Brain microvascular endothelial cell (primary cell): ENCODE results near the gene ITGA2B.

Experiments
- DNase-seq: peaks from one replicate; pipeline ENCODE4 v3.0.0-alpha.2; 2020
- H3K27ac ChIP-seq: fragments of 250-450 bp; sonication (Bioruptor Pico); 2 replicates; pipeline ENCODE4 v1.5.1; 2020; ENCODE audit warnings: mild to moderate bottlenecking, moderate library complexity
- H3K27me3 ChIP-seq: fragments of 250-450 bp; sonication (Bioruptor Pico); replicated peaks from 2 replicates; pipeline ENCODE4 v1.5.1; 2020; ENCODE audit warnings: mild to moderate bottlenecking
- H3K36me3 ChIP-seq: fragments of 250-450 bp; sonication (Bioruptor Pico); replicated peaks from 2 replicates; pipeline ENCODE4 v1.5.1; 2020; ENCODE audit warnings: mild to moderate bottlenecking
- H3K4me3 ChIP-seq: 2 replicates; pipeline ENCODE4 v1.5.1; 2011; ENCODE audit warnings: low read depth, mild to moderate bottlenecking, control low read depth, low read length, moderate library complexity
- CTCF ChIP-seq: IDR thresholded peaks from 2 replicates; pipeline ENCODE4 v1.5.1; 2011; ENCODE audit warnings: low read depth, mild to moderate bottlenecking, moderate library complexity, low read length, control low read depth, inconsistent platforms; ENCODE audit errors: missing control alignments
- in situ Hi-C: cut with HindIII; loops from 2 replicates; pipeline ENCODE4 v1.10.0; 2017; ENCODE audit warnings: low sequenced_read_pairs, low pct_ligation_motif_present

The ITGA2B gene

GRCh38 chr17:44408786-44409185 is 19.3 kb upstream of the ITGA2B start:
- in situ Hi-C loops, result no loop called here
- H3K4me3 ChIP-seq, result no peak overlapping the region
- no peak for TF ChIP-seq CTCF
- H3K27me3 ChIP-seq, result no peaks in the 10 kb centered on the region
- DNase-seq, result no peak
- peaks cover 3% of the 10 kb centered on the region for H3K36me3 ChIP-seq
- no peak overlapping the region for H3K27ac ChIP-seq

- Histone ChIP-seq H3K4me3 (no peak overlapping the region), H3K27me3 (no peaks in the 10 kb centered on the region), H3K27ac (no peak overlapping the region), H3K36me3 (peaks cover 33% of the 10 kb centered on the region)
- no peak for DNase-seq
- no peak for TF ChIP-seq CTCF
- in situ Hi-C loops, result no loop called here
Measured at GRCh38 chr17:44402564-44403172, 13.2 kb upstream of the ITGA2B start.

- H3K27me3 ChIP-seq, result no peaks in the 10 kb centered on the region
- H3K4me3 ChIP-seq, result no peak overlapping the region
- in situ Hi-C loops, result no loop called here
- peaks cover 36% of the 10 kb centered on the region for H3K36me3 ChIP-seq
- H3K27ac ChIP-seq, result no peak overlapping the region
- peak; percentile 16 for DNase-seq
- TF ChIP-seq CTCF, result peak; percentile 67
Measured at GRCh38 chr17:44400226-44400847, 10.9 kb upstream of the ITGA2B start.

GRCh38 chr17:44398692-44399691 is 9.5 kb upstream of the ITGA2B start:
- no peak for TF ChIP-seq CTCF
- peak; percentile 22 for DNase-seq
- Histone ChIP-seq H3K27ac (no peak overlapping the region), H3K36me3 (peaks cover 35% of the 10 kb centered on the region), H3K4me3 (no peak overlapping the region), H3K27me3 (no peaks in the 10 kb centered on the region)
- in situ Hi-C loops, result no loop called here

- peaks cover 29% of the 10 kb centered on the region for H3K36me3 ChIP-seq
- no peak overlapping the region for H3K27ac ChIP-seq
- no peak overlapping the region for H3K4me3 ChIP-seq
- H3K27me3 ChIP-seq, result no peaks in the 10 kb centered on the region
- in situ Hi-C loops, result no loop called here
- no peak for TF ChIP-seq CTCF
- DNase-seq, result no peak
Measured at GRCh38 chr17:44397479-44398440, 8.3 kb upstream of the ITGA2B start.
